PC-9 (cell line): ENCODE data around the gene SIGMAR1.

Source experiments
- EZH2 ChIP-seq: fragments of 200-600 bp; sonication (generic); IDR thresholded peaks from 2 replicates; pipeline ENCODE4 v1.8.0; 2017; ENCODE audit warnings: antibody characterized with exemption, low read depth
- TF ChIP-seq, protein P1 (sequence below): fragments of 200-600 bp; sonication (generic); conservative IDR thresholded peaks from 2 replicates; pipeline ENCODE4 v1.6.1; 2017; ENCODE audit warnings: mixed run types, antibody characterized with exemption, mild to moderate bottlenecking, moderate library complexity

- TF ChIP-seq, protein P1, sequence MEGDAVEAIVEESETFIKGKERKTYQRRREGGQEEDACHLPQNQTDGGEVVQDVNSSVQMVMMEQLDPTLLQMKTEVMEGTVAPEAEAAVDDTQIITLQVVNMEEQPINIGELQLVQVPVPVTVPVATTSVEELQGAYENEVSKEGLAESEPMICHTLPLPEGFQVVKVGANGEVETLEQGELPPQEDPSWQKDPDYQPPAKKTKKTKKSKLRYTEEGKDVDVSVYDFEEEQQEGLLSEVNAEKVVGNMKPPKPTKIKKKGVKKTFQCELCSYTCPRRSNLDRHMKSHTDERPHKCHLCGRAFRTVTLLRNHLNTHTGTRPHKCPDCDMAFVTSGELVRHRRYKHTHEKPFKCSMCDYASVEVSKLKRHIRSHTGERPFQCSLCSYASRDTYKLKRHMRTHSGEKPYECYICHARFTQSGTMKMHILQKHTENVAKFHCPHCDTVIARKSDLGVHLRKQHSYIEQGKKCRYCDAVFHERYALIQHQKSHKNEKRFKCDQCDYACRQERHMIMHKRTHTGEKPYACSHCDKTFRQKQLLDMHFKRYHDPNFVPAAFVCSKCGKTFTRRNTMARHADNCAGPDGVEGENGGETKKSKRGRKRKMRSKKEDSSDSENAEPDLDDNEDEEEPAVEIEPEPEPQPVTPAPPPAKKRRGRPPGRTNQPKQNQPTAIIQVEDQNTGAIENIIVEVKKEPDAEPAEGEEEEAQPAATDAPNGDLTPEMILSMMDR, result no peak
- no peak for TF ChIP-seq EZH2
These were observed 32.4 kb upstream of the SIGMAR1 start for GRCh38 chr9:34669809-34670562.
